ENCODE results near the gene OGFR.

OGFR gene

GRCh38 chr20:62782893-62783278 lies 21.7 kb upstream of the OGFR start:
- no peak for DNase-seq

GRCh38 chr20:62784497-62784896 lies 20.1 kb upstream of the OGFR start:
- DNase-seq: no peak

GRCh38 chr20:62785393-62785792 lies 19.2 kb upstream of the OGFR start:
- DNase-seq: no peak

- DNase-seq: no peak
These were observed 18.5 kb upstream of the OGFR start for GRCh38 chr20:62786157-62786556.

- DNase-seq: no peak
These were observed 17.3 kb upstream of the OGFR start for GRCh38 chr20:62787321-62787720.

GRCh38 chr20:62787866-62788265 lies 16.8 kb upstream of the OGFR start:
- DNase-seq: no peak

- no peak for DNase-seq
These were observed 16.0 kb upstream of the OGFR start for GRCh38 chr20:62788607-62789006.

GRCh38 chr20:62790075-62790474 lies 14.6 kb upstream of the OGFR start:
- no peak for DNase-seq

GRCh38 chr20:62791301-62792181 lies 13.1 kb upstream of the OGFR start:
- DNase-seq: peak; percentile 90 to 97

- no peak for DNase-seq
These were observed 12.3 kb upstream of the OGFR start for GRCh38 chr20:62792182-62792939.

GRCh38 chr20:62792940-62793756 lies 11.5 kb upstream of the OGFR start:
- DNase-seq: peak in 1 of 2 experiments; percentile 44

GRCh38 chr20:62793757-62794006 lies 11.0 kb upstream of the OGFR start:
- DNase-seq: no peak

GRCh38 chr20:62794007-62794724 lies 10.5 kb upstream of the OGFR start:
- peak; percentile 86 to 98 for DNase-seq

GRCh38 chr20:62795023-62795761 lies 9.4 kb upstream of the OGFR start:
- peak; percentile 63 to 91 for DNase-seq

GRCh38 chr20:62796699-62797491 lies 7.7 kb upstream of the OGFR start:
- DNase-seq: peak in 1 of 2 experiments; percentile 55

GRCh38 chr20:62797671-62798532 lies 6.7 kb upstream of the OGFR start:
- DNase-seq: no peak

- no peak for DNase-seq
These were observed 5.6 kb upstream of the OGFR start for GRCh38 chr20:62799036-62799435.

GRCh38 chr20:62799459-62799858 lies 5.2 kb upstream of the OGFR start:
- no peak for DNase-seq

- no peak for DNase-seq
These were observed 4.8 kb upstream of the OGFR start for GRCh38 chr20:62799873-62800272.
